OCI-M1 (cell line): ENCODE data around the gene TYRP1.

ENCODE experiments used
- DNase-seq: peaks from one replicate; lab custom pipeline; 2025; lab: John Stamatoyannopoulos, UW

The TYRP1 gene

DNA sequence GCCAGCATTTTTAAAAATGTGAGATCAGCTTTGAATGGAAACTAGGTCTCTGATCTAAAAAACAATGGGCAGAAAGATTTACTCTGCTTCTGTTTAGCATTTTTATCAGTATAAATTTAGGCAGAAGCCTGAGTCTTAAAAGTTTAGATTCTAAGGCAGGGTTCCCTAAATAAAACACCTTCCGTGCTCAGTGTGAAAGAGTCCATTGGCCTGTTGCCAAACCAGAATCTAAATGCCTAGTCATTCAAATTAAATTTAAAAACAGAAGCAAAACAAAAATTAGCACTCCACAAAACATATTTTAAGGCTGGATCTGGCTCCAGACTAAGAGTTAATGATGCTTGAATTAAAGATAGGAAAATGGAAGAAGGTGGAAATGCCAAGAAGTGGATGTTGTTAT, 4.5 kb downstream of the TYRP1 start:
- DNase-seq = peak; percentile 98

GRCh38 chr9:12698266-12698665, 5.1 kb downstream of the TYRP1 start:
- no peak for DNase-seq

DNA sequence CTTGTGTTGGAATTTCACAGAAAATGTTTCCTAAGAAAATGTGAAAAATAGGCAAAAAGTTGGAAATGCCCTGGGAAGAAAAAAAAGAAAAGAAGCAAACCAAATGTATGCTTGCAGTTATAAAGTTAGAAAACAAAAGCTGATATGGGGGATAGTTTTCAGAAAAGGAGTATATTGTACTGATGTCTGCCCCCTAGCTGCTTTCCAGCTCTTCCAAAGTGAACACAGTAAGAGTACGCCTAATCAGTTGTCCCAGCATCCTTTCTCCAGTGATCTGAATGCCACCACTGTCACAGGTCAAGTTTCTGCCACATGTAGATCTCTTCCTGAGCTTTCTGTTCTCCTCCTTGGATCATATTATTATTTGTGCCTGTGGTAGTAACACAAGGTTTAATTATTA, 5.8 kb downstream of the TYRP1 start:
- peak; percentile 91 for DNase-seq

- peak; percentile 91 for DNase-seq
Measured at GRCh38 chr9:12699529-12699928, 6.3 kb downstream of the TYRP1 start.

DNA sequence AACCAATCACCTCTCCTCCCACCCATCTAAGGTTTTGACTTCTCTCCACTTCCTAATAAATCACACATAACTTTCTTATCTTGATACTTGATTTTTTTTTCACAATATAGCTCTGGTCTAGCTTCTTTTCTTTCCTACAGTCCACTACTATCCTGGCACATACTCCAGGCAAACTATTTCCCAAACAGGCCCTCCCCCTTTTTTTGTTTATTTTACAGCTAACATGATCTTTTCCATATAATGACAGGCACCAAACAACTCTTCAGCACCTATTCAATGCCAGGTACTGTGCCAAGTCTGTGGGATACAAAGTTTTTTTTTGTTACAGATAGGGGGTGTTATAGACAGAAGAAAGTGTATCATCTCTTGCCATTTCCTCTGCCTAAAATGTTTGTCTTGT, 7.9 kb downstream of the TYRP1 start:
- DNase-seq = no peak

DNA sequence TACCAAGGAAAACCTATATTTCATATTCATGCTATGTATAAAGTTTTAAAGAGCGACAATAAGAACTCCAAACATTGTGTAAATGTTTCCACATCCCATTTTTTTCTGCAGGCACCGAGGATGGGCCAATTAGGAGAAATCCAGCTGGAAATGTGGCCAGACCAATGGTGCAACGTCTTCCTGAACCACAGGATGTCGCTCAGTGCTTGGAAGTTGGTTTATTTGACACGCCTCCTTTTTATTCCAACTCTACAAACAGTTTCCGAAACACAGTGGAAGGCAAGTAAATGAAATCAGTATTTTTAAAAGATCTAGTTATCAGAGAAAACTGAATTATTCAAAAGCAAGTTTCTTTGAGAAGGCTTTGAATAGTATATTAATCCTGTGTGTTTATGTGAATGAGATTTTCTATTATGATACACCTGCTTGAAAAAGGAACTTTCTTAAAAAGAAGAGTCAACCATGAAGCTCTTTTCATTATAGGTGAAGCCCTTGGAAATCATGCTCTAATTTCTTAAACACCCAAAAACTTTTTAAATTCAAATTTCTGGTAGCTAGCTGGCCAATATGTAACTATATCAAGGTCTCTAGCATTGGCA, 9.1 kb downstream of the TYRP1 start:
- peak; percentile 96 for DNase-seq

DNA sequence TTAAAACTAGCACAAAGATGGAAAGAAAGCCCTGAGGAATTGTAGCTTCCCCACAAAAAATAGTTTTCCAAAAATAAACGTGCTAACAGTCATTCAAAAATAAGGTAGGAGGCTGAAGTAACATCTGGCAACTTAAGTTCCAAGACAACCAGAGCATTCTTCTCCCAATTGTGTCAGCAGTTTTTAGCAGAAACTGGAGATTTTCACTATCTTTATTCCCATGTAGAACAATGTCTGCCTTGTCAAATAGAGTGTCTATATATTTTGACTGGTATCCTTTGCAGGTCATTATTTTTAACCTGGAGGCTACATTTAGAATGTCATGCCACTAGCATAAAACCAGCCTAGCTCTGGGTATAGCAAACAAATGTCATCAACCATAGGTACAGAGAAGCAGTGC, 10.8 kb downstream of the TYRP1 start:
- no peak for DNase-seq

GRCh38 chr9:12705738-12706391, 12.7 kb downstream of the TYRP1 start:
- no peak for DNase-seq

DNA sequence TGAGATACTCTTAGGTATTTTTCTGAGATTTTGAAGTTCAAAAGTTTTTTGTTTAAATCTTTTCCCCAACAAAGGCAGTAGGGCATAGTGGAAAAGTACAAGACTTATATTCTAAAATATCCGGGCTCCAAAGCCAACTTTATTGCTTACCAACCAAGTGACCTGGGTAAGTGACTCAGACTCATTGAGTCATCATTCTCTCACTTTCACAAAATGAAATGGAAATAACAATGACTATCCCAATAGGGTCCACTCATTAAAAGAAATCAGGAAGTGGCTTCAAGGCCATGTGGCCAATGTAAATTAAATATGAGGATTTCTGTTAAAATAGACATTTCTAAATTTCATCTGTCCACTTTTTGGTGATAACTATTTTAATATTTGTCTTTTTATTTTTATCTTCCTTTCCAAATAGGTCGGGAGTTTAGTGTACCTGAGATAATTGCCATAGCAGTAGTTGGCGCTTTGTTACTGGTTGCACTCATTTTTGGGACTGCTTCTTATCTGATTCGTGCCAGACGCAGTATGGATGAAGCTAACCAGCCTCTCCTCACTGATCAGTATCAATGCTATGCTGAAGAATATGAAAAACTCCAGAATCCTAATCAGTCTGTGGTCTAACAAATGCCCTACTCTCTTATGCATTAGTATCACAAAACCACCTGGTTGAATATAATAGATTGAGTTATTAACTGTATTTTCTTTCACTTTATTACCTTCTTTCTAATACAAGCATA, 15.5 kb downstream of the TYRP1 start:
- peak; percentile 93 for DNase-seq

DNA sequence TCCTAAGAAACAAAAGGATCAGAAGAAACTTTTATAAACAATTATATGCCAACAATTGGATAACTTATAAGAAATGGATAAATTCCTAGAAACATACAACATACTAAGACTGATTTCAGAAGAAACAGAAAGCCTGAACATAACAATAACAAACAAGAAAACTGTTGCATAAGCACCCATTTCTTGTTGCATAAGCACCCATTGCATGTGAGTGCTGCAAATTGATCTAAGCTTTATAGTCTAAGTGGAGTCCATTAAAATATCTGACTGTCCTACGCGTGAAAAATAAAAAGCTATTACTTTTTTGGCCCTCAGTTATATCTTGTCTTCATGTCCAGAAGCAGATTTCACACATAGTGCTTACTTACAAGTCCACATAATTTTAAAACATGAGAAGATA, 19.3 kb downstream of the TYRP1 start:
- DNase-seq = no peak

GRCh38 chr9:12715268-12715667, 22.1 kb downstream of the TYRP1 start:
- no peak for DNase-seq

GRCh38 chr9:12716823-12717600, 23.8 kb downstream of the TYRP1 start:
- peak; percentile 95 for DNase-seq

- DNase-seq = no peak
Measured at GRCh38 chr9:12717907-12718306, 24.7 kb downstream of the TYRP1 start.

- no peak for DNase-seq
Measured at GRCh38 chr9:12718482-12719026, 25.4 kb downstream of the TYRP1 start.

DNA sequence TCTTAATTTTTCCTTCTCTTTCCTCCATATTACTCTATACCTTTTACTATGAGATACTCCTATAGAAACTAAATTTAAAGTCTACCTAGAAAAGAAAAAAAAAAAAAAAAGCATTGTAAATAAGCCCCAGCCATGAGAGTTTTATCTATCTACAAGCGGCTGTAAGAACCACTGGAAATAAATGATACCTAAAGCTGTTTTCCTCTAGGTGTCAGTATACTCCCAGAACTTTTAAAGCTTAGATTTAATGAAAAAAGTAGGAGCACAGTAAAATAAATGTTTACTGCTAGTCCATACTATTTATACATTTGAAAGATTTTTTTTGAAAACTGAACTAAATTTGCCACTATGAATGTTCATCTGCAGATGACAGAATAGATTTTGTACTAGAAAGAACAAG, 26.2 kb downstream of the TYRP1 start:
- peak; percentile 98 for DNase-seq

GRCh38 chr9:12720551-12720950, 27.4 kb downstream of the TYRP1 start:
- no peak for DNase-seq

DNA sequence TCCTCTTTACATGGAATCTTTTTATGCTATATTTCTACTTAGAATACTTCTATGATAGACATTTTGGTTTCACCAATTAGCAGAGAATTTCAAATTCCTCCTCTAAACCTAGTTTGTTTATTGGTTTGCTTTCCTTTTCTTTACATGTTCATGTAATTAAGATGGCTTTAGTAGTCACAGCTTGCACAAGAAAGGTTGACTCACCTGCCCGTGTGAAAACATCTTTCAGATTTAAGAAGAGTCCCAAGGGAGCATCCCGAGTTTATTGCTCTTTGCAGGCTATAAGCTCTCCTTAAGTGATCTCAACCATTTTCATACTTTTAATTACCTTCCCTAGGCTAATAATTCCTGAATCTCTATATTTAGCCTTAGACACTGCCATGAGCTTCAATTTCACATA, 28.9 kb downstream of the TYRP1 start:
- no peak for DNase-seq

DNA sequence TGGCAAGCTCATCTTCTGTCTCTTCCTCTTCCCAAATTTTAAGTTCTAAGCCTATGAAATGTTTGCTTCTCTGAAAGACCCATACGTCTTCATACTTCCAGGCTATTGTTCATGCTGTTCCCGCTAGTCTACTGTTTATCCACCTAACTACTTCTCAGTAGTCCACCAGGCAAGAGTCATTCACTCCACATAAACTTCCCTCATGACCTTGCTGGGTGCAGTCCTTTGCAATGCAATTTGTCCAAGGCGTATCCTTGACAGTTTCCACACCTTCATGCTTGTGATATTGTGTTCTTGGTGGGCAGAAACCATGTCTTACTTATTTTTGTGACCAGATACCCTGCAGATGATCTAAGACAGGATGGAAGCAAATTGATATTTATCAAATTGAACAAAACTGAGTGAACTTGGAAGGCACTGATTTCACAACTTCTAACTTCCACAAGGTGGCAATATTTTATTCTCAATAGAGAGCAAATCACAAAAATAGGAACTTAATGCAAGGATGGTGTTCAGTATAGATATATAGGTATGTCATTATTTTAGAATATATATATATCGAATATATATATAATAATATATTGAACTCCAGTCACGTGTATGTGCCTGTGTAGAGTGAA, 30.3 kb downstream of the TYRP1 start:
- peak; percentile 99 for DNase-seq

GRCh38 chr9:12726795-12727194, 33.6 kb downstream of the TYRP1 start:
- no peak for DNase-seq

DNA sequence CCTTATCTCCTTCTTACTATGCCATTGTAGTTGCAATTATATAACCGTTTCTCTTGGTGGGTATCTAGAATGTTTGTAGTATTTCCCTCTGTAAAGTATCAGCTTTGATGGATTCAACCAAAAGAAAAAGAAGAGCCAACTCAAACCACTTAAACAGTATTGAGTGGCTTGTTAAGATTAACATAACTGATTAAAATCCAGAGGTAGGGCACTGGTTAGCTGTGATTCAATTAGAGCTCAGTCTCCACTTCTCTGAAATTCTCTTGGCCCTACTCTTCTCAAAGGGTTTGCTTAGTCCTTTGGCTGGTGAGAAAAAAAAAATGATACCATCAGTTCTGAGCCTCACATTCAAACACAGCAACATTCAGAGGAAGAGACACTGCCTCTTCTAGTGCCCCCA, 37.0 kb downstream of the TYRP1 start:
- no peak for DNase-seq

DNA sequence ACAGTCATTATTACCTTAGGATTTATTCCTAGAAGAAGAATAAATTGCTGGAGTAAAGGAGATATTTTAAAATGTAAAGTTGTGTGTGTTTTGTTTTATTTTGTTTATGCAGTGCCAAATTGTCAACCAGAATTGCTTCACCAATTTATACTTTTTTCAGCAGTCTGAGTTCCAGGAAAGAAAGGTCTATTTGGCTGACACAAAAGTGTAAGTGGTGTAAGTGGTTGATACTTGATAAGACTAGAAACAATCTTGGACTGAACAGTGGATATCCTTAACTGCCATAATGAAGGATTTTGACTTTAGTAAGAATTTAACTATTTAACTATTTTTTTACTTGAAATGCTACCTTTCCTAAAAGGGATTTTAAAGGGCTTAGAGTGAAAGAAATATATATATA, 37.7 kb downstream of the TYRP1 start:
- DNase-seq = peak; percentile 90

GRCh38 chr9:12732971-12733370, 39.8 kb downstream of the TYRP1 start:
- DNase-seq = no peak
